Thoracic aorta (tissue), 2 donors: ENCODE measurements around the gene FOSB. TPM values are rescaled to one million over a fixed set of nuclear protein-coding genes. Genes with fewer than 3 reads are reported as not detected.
A peak's percentile ranks its signal among the peaks of the same experiment; 100 is the strongest.

Experiments
- ATAC-seq: fragments of 150-250 bp; one replicate; pipeline ENCODE4 v1.8.0; 2017; ENCODE audit warnings: low read depth; ENCODE audit not compliant: insufficient number of reproducible peaks, low FRiP score
- DNase-seq: peaks from one replicate; pipeline ENCODE4 v3.0.0-alpha.2; 2020; ENCODE audit warnings: low spot score
- H3K27ac ChIP-seq, 2 donors: fragments of 200-600 bp; sonication (generic); 1 replicate in 1 of 2; 2 replicates in 1 of 2; pipeline ENCODE4 v1.5.1; 2016; ENCODE audit warnings: mild to moderate bottlenecking in 2 of 2, moderate library complexity in 2 of 2
- H3K27me3 ChIP-seq: fragments of 200-600 bp; sonication (generic); replicated peaks from 2 replicates; pipeline ENCODE4 v1.6.0; 2016; ENCODE audit warnings: mild to moderate bottlenecking; ENCODE audit not compliant: insufficient read depth
- H3K36me3 ChIP-seq: fragments of 200-600 bp; sonication (generic); one replicate; pipeline ENCODE4 v1.5.1; 2016
- H3K4me1 ChIP-seq, 2 donors: fragments of 200-600 bp; sonication (generic); 1 replicate in 1 of 2; 2 replicates in 1 of 2; pipeline versions ENCODE4 v1.5.1 to v1.6.0; 2016; ENCODE audit warnings: low read depth in 2 of 2, mild to moderate bottlenecking in 1 of 2; ENCODE audit not compliant: control insufficient read depth in 1 of 2
- H3K4me3 ChIP-seq: fragments of 200-600 bp; sonication (generic); 2 replicates; pipeline ENCODE4 v1.5.1; 2016; ENCODE audit warnings: mild to moderate bottlenecking
- H3K9me3 ChIP-seq: fragments of 200-600 bp; sonication (generic); 2 replicates; pipeline ENCODE4 v1.5.1; 2016
- total RNA-seq, 2 donors: library from RNA; depleted of rRNA; stranded (reverse); fragments of >200 nt; gene quantifications; one replicate each; pipeline versions ENCODE4 v1.1.0 to v1.2.3, GENCODE V29; 2016
- TF ChIP-seq, protein P1 (sequence below): fragments of 200-600 bp; sonication (generic); IDR thresholded peaks from one replicate; pipeline ENCODE4 v1.5.1; 2019; ENCODE audit warnings: antibody characterized with exemption

FOSB gene
- total RNA-seq, 2 donors from 2014 or later: 126 to 587 TPM

- Histone ChIP-seq H3K36me3 (peaks cover 13% of the 10 kb centered on the region), H3K27me3 (no peaks in the 10 kb centered on the region), H3K9me3 (no peaks in the 10 kb centered on the region), H3K4me3 (no peak overlapping the region), H3K27ac (peak overlapping the region; percentile 36 to 66), H3K4me1 (peaks cover 24 to 63% of the 10 kb centered on the region in 2 donors)
- DNase-seq: no peak
- ATAC-seq: no peak
- TF ChIP-seq, protein P1, sequence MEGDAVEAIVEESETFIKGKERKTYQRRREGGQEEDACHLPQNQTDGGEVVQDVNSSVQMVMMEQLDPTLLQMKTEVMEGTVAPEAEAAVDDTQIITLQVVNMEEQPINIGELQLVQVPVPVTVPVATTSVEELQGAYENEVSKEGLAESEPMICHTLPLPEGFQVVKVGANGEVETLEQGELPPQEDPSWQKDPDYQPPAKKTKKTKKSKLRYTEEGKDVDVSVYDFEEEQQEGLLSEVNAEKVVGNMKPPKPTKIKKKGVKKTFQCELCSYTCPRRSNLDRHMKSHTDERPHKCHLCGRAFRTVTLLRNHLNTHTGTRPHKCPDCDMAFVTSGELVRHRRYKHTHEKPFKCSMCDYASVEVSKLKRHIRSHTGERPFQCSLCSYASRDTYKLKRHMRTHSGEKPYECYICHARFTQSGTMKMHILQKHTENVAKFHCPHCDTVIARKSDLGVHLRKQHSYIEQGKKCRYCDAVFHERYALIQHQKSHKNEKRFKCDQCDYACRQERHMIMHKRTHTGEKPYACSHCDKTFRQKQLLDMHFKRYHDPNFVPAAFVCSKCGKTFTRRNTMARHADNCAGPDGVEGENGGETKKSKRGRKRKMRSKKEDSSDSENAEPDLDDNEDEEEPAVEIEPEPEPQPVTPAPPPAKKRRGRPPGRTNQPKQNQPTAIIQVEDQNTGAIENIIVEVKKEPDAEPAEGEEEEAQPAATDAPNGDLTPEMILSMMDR: no peak
Measured at GRCh38 chr19:45515081-45515624, 47.4 kb downstream of the FOSB start.

- Histone ChIP-seq H3K9me3 (no peaks in the 10 kb centered on the region), H3K27me3 (no peaks in the 10 kb centered on the region), H3K4me1 (peaks cover 24 to 55% of the 10 kb centered on the region in 2 donors), H3K27ac (peak overlapping the region; percentile 12 to 36), H3K36me3 (peaks cover 21% of the 10 kb centered on the region), H3K4me3 (no peak overlapping the region)
- DNase-seq (no peak), ATAC-seq (no peak)
- TF ChIP-seq, protein P1: no peak
Measured at GRCh38 chr19:45515807-45516401, 48.1 kb downstream of the FOSB start.

DNA sequence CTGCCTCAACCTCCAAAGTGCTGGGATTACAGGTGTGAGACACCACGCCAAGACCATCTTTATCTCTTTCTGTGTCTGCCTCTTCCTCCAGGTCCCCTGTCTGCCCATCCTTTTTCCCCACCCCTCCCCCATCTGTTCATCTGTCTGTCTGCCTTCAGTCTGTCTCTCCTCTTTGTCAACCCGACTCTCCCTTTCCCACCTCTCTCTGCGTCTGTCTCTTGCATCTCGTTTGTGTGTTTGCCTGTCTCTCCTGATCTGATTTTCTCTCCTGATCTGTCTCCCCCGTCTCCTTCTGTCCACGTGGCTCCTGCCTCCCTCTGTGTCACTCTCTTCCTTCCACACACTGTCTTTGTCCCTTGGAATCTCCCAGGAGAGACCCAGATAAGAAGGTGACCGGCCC lies 49.4 kb downstream of the FOSB start:
- Histone ChIP-seq H3K4me1 (peaks cover 20 to 43% of the 10 kb centered on the region in 2 donors), H3K36me3 (peaks cover 34% of the 10 kb centered on the region), H3K9me3 (no peaks in the 10 kb centered on the region), H3K27me3 (no peaks in the 10 kb centered on the region), H3K4me3 (no peak overlapping the region), H3K27ac (no peak overlapping the region)
- ATAC-seq (no peak), DNase-seq (no peak)
- TF ChIP-seq, protein P1: no peak

DNA sequence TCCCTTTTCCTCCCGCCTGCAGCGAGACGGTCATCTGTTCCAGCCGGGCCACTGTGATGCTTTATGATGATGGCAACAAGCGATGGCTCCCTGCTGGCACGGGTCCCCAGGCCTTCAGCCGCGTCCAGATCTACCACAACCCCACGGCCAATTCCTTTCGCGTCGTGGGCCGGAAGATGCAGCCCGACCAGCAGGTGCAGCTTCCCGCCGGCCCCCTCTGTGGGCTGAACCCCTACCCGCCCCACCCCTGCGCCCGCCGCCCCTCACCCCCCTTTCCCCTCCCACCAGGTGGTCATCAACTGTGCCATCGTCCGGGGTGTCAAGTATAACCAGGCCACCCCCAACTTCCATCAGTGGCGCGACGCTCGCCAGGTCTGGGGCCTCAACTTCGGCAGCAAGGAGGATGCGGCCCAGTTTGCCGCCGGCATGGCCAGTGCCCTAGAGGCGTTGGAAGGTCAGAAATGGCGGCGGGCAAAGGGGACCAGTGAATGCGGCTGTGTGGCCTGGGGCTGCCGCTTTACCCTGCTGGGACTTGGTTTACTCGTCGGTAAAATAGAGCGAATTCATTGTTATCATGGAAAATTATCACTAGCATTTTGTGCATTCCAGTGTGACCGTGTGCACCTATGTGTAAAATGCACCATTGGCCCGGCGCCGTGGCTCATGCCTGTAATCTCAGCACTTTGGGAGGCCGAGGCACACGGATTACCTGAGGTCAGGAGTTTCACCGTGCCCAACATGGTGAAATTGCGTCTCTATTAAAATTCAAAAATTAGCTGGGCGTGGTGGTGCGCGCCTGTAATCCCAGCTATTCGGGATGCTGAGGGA lies 50.1 kb downstream of the FOSB start:
- no peak for DNase-seq
- Histone ChIP-seq H3K4me3 (no peak overlapping the region), H3K4me1 (peaks cover 18 to 39% of the 10 kb centered on the region in 2 donors), H3K27ac (no peak overlapping the region), H3K9me3 (no peaks in the 10 kb centered on the region), H3K36me3 (peaks cover 40% of the 10 kb centered on the region), H3K27me3 (no peaks in the 10 kb centered on the region)
- TF ChIP-seq, protein P1: no peak
- no peak for ATAC-seq

GRCh38 chr19:45518469-45518826 lies 50.7 kb downstream of the FOSB start:
- Histone ChIP-seq H3K4me3 (no peak overlapping the region), H3K27me3 (no peaks in the 10 kb centered on the region), H3K27ac (no peak overlapping the region), H3K9me3 (no peaks in the 10 kb centered on the region), H3K36me3 (peaks cover 44% of the 10 kb centered on the region), H3K4me1 (peaks cover 14 to 39% of the 10 kb centered on the region in 2 donors)
- TF ChIP-seq, protein P1: no peak
- ATAC-seq: no peak
- DNase-seq: no peak
